Measurements from ENCODE around the gene DNAH17. TPM values are rescaled to one million over a fixed set of nuclear protein-coding genes. Genes with fewer than 3 reads are reported as not detected.

The DNAH17 gene
- total RNA-seq, 1 donor from 2014 or later, result not detected

- intact Hi-C loops (cut with micrococcal nuclease), result no loop called here
- peak; percentile 7 for DNase-seq
Measured at GRCh38 chr17:78398390-78398789, 178.8 kb downstream of the DNAH17 start.

GRCh38 chr17:78397681-78398101, 179.5 kb downstream of the DNAH17 start:
- peak; percentile 74 for DNase-seq
- ATAC-seq, result peak; percentile 93
- intact Hi-C loops (cut with micrococcal nuclease), result no loop called here

More at GRCh38 chr17:78398390-78398789, 178.8 kb downstream of the DNAH17 start:
- ATAC-seq, result no peak

- intact Hi-C loops (cut with micrococcal nuclease), result no loop called here
Measured at GRCh38 chr17:78396441-78397337, 180.5 kb downstream of the DNAH17 start.

GRCh38 chr17:78395155-78395554, 182.0 kb downstream of the DNAH17 start:
- no peak for DNase-seq
- ATAC-seq, result no peak
- intact Hi-C loops (cut with micrococcal nuclease), result no loop called here

More at GRCh38 chr17:78396441-78397337, 180.5 kb downstream of the DNAH17 start:
- ATAC-seq, result peak; percentile 85
- DNase-seq, result peak; percentile 75

- DNase-seq, result no peak
- no peak for ATAC-seq
- intact Hi-C loops (cut with micrococcal nuclease), result no loop called here
Measured at GRCh38 chr17:78394209-78394608, 183.0 kb downstream of the DNAH17 start.

GRCh38 chr17:78393575-78393974, 183.6 kb downstream of the DNAH17 start:
- intact Hi-C loops (cut with micrococcal nuclease), result no loop called here
- no peak for DNase-seq
- no peak for ATAC-seq

- ATAC-seq, result no peak
- peak; percentile 3 for DNase-seq
- intact Hi-C loops (cut with micrococcal nuclease), result no loop called here
Measured at GRCh38 chr17:78392295-78392694, 184.9 kb downstream of the DNAH17 start.

- no peak for ATAC-seq
- intact Hi-C loops (cut with micrococcal nuclease), result no loop called here
- DNase-seq, result no peak
Measured at GRCh38 chr17:78391843-78392242, 185.4 kb downstream of the DNAH17 start.

- no peak for ATAC-seq
- DNase-seq, result peak; percentile 3
- intact Hi-C loops (cut with micrococcal nuclease), result no loop called here
Measured at GRCh38 chr17:78391051-78391431, 186.2 kb downstream of the DNAH17 start.

- peak; percentile 34 for ATAC-seq
- intact Hi-C loops (cut with micrococcal nuclease), result no loop called here
- DNase-seq, result peak; percentile 27
Measured at GRCh38 chr17:78390241-78391050, 186.8 kb downstream of the DNAH17 start.

GRCh38 chr17:78387977-78388941, 188.9 kb downstream of the DNAH17 start:
- intact Hi-C loops (cut with micrococcal nuclease), result no loop called here
- ATAC-seq (peak; percentile 67), DNase-seq (peak; percentile 61)

GRCh38 chr17:78384479-78385175, 192.6 kb downstream of the DNAH17 start:
- intact Hi-C loops (cut with micrococcal nuclease), result loop anchor here (5.0 kb wide), 1 partner anchor 33 kb away; no protein-coding TSS in a partner anchor
- DNase-seq (peak; percentile 13), ATAC-seq (no peak)

GRCh38 chr17:78383725-78384471, 193.3 kb downstream of the DNAH17 start:
- DNase-seq (peak; percentile 78), ATAC-seq (peak; percentile 54)
- intact Hi-C loops (cut with micrococcal nuclease), result loop anchor here (5.0 kb wide), 1 partner anchor 33 kb away; no protein-coding TSS in a partner anchor

- DNase-seq, result no peak
- ATAC-seq, result peak; percentile 23
- intact Hi-C loops (cut with micrococcal nuclease), result loop anchor here (5.0 kb wide), 1 partner anchor 36 kb away; no protein-coding TSS in a partner anchor
Measured at GRCh38 chr17:78381601-78382232, 195.5 kb downstream of the DNAH17 start.

- intact Hi-C loops (cut with micrococcal nuclease), result loop anchor here (5.0 kb wide), 1 partner anchor 37 kb away; no protein-coding TSS in a partner anchor
- DNase-seq (no peak), ATAC-seq (no peak)
Measured at GRCh38 chr17:78380370-78380769, 196.8 kb downstream of the DNAH17 start.

- ATAC-seq, result no peak
- no peak for DNase-seq
- intact Hi-C loops (cut with micrococcal nuclease), result no loop called here
Measured at GRCh38 chr17:78379131-78379491, 198.1 kb downstream of the DNAH17 start.

Measured in left ventricle myocardium superior (tissue), 1 donor.